NCI-H1105 treated with DMSO at 0.1 percent for 48 hours (cell line): ENCODE data around the gene GNGT1.
A peak's percentile ranks its signal among the peaks of the same experiment; 100 is the strongest.

ENCODE experiments used
- DNase-seq: peaks from one replicate; lab custom pipeline; 2025; lab: John Stamatoyannopoulos, UW

Gene GNGT1

GRCh38 chr7:93906267-93906666 is at the start of gene GNGT1:
TSS of gene GNGT1 (plus strand) at chr7:93906567. CDS start at chr7:93906747, 180 bp downstream.
- DNase-seq: no peak

DNA sequence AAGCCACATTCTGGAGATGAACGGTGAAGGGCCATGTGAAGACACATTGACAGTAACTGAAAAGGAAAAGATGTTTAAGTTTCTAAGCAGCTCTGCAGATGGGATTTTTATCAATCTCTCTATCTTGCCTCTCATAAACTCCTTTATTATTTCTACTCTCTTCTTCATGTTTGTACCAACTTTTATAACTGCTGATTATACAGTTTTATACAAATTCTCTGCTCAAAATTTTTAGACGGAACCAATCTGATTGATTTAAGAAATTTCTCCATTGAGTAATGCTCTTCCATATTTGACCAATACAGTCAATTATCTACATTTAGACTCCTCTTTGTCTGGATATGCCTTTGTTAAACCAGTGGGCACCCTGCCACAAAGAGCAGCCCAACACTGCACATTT is 47.5 kb upstream of the GNGT1 start:
- no peak for DNase-seq

- DNase-seq: no peak
These were observed 46.1 kb upstream of the GNGT1 start for GRCh38 chr7:93860261-93860660.

- no peak for DNase-seq
These were observed 44.9 kb upstream of the GNGT1 start for GRCh38 chr7:93861325-93861949.

- no peak for DNase-seq
These were observed 43.7 kb upstream of the GNGT1 start for GRCh38 chr7:93862651-93863050.

- no peak for DNase-seq
These were observed 39.5 kb upstream of the GNGT1 start for GRCh38 chr7:93866886-93867285.

DNA sequence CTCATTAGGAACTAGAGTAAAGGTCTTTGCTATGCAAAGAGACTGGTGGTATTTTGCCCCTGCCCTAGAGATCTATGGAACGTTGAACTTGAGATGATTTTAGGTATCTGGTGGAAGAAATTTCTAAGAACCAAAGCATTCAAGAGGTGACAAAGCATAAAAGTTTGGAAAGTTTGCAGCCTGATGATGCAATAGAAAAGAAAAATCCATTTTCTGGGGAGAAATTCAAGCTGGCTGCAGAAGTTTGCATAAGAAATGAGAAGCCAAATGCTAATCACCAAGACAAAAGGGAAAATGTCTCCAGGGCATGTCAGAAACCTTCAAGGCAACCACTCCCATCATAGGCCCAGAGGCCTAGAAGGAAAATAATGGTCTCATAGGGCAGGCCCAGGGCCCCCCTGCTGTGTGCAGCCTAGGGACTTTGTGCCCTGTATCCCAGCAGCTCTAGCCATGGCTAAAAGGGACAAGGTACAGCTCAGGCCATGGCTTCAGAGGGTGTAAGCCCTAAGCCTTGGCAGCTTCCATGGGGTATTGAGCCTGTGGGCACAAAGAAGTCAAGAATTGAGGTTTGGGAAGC is 32.3 kb upstream of the GNGT1 start:
- no peak for DNase-seq

GRCh38 chr7:93877742-93878141 is 28.6 kb upstream of the GNGT1 start:
- DNase-seq: no peak

- no peak for DNase-seq
These were observed 27.0 kb upstream of the GNGT1 start for GRCh38 chr7:93879356-93879755.

DNA sequence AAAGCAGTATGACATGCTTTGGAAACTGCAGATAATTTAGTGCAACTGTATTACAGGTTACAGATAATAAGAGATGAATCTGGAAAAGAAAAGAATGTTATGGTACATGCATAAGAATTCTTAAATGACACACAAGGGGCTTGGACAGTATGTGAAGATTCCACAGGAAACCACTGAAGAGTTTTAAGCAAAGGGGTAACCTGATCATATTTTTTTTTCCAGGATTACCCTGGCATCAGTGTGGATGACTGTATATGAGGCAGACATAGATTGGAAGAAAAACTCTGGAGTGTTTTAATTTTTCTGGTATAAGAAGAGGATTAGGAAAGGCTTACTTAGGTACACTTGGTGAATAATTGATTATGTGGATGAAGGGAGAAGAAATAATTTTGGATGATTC is 23.9 kb upstream of the GNGT1 start:
- no peak for DNase-seq

DNA sequence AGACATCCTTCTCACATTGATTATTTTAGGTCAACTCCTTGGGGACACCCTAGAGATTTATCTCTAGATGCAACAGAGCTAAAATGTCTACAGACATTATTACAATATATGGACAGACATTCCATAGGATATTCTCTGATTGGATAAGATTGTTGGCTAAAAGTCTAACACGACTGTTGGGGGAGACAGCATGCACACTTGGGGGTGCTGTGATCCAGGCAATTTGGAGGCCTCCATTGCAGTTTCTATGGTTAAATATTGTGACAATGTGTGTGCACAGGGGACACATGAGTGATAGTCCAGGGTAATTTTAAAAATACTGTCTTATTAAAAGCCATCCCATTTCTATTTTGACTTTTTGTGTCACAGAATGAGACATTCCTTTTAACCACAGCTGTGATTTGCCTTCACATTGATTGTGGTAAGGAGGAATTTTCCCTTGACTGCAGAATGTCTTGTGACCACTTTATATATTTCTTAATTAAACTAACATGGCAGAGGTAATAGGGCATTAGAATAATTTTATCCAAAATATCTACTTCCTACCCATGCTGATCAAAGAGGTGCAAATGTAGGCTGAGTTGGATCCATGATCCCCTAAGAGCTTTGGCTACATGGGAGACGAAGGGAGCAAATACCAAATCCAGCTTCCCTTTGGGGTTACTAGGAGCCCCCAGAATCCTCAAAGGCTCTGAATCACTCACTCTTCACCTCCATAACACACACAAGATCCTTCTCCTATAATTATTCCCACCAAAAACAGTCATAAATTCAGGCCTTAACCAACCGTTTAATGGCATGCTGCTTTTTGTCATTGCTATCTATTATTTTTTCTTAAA is 23.1 kb upstream of the GNGT1 start:
- no peak for DNase-seq

- no peak for DNase-seq
These were observed 22.4 kb upstream of the GNGT1 start for GRCh38 chr7:93883917-93884345.

- DNase-seq: no peak
These were observed 21.8 kb upstream of the GNGT1 start for GRCh38 chr7:93884541-93884940.

DNA sequence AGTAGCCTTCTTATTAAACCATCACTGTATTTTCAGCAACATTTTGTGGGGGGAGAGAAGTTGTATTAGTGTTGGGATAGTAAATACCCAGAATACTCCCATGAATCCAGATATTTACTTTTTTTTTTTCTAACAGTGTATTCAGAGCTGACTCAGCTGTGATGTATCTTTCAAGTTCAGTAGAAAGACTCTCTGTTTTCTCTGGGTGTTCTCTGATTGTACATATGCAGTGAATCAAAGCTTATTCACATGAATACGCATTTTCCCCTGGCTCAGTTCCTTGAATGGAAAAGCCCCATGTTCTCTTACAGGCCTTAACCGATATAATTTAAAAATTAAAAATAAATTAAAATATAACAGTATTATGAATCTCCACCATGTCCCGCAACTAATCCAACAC is 17.1 kb upstream of the GNGT1 start:
- no peak for DNase-seq

- peak; percentile 40 for DNase-seq
These were observed 16.3 kb upstream of the GNGT1 start for GRCh38 chr7:93890041-93890463.

DNA sequence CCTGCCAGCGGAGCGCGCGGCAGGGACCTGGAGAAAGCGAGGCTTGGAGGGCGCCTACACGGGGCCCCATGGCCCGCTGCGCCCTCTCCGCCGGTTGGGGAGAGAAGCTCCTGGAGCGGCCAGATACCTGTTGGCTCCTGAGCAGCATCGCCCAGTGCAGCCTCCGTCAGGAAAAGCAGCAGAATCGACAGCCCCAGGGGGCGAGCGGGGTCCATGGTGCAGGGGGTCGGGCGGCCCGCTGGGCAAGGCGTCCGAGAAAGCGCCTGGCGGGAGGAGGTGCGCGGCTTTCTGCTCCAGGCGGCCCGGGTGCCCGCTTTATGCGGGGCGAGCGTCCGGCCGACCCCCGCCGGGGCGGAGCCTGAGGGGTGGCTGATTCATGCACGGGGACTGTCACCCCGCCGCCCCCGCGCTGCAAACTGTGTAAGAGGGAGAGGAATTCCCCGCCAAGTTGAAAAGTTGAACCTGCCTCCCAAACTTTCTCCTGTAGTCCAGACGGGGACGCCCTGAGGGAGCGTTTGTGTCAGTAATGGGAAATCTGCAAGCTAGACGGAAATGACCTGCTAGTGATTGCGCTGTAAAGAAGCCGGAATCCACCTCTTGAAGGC is 15.8 kb upstream of the GNGT1 start, which contains the start of gene TFPI2:
TSS of gene TFPI2 (minus strand) at position 290 of the 605 bp plus-strand sequence. CDS start at position 215, 75 bp downstream.
- DNase-seq: no peak

- no peak for DNase-seq
These were observed 11.9 kb upstream of the GNGT1 start for GRCh38 chr7:93894426-93894825.

- DNase-seq: no peak
These were observed 11.3 kb upstream of the GNGT1 start for GRCh38 chr7:93894966-93895640.

DNA sequence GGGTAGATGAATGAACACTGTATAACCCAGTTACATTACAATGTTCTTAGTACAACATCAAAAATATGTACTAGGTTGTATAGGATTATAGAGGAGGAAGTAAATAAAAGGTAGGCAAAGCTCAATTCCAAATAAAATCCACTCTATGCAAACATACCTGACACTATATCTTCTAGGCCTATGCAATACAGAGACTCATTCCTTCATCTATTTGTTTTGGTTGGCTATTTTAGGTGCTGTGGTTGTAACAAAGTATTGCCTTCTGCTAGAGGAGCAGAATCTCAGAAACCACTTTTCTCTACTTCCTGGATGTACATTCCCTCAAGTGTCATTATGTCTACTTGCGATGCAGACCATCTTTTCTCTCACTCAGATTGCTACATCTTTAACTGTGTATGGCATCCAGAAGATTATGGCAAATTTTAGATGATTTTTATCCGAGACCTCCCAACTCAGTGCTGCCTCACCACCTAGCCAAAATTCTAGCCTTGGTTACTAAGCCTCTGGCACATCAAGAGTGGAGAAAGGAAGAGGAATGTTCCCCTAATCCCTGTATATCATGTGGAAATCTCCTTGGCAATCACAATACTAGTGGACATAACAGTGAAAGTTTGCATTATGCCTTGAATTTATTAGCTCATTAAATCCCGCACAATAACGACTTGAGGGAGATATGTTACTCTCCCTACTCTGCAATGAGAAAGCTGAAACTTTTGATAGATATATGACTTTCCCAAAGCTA is 10.3 kb upstream of the GNGT1 start:
- no peak for DNase-seq

- no peak for DNase-seq
These were observed 8.7 kb upstream of the GNGT1 start for GRCh38 chr7:93897680-93898079.

- DNase-seq: peak; percentile 22
These were observed 3.5 kb upstream of the GNGT1 start for GRCh38 chr7:93902777-93903423.
